ENCODE measurements around the gene UBE3C.

UBE3C gene

GRCh38 chr7:157111311-157111710 lies 27.4 kb upstream of the UBE3C start:
- Histone ChIP-seq H3K4me1 (ENCODE audit: low read length) (no peaks in the 10 kb centered on the region), H3K36me3 (replicated peaks; ENCODE audit: low read depth, low read length) (no peaks in the 10 kb centered on the region), H3K9me3 (ENCODE audit: insufficient read depth, low read length) (no peaks in the 10 kb centered on the region), H3K79me2 (ENCODE audit: low read length) (no peaks in the 10 kb centered on the region), H3K27me3 (ENCODE audit: low read depth, low read length) (no peaks in the 10 kb centered on the region; the same call in 1 of the 2 replicates), H3K27ac (ENCODE audit: low read length) (no peak overlapping the region), H3K4me3 (ENCODE audit: low read length) (no peak overlapping the region), H4K20me1 (ENCODE audit: insufficient read depth, low read length) (no peaks in the 10 kb centered on the region), H2AFZ (ENCODE audit: low read depth, low read length) (no peak overlapping the region), H3K4me2 (ENCODE audit: low read length) (no peak overlapping the region), H3K9ac (ENCODE audit: low read length) (no peak overlapping the region)
- TF ChIP-seq CTCF (IDR thresholded peaks at IDR 0.05; ENCODE audit: low read depth, low read length) = no peak
- TF ChIP-seq EZH2phosphoT487 (IDR thresholded peaks at IDR 0.05; ENCODE audit: low read depth) = no peak

- H3K27me3 ChIP-seq (ENCODE audit: low read depth, low read length) = no peaks in the 10 kb centered on the region; the same call in 1 of the 2 replicates
- H3K27ac ChIP-seq (ENCODE audit: low read length) = no peak overlapping the region
- H3K79me2 ChIP-seq (ENCODE audit: low read length) = no peaks in the 10 kb centered on the region
- no peak overlapping the region for H2AFZ ChIP-seq (ENCODE audit: low read depth, low read length)
- TF ChIP-seq CTCF (IDR thresholded peaks at IDR 0.05; ENCODE audit: low read depth, low read length) (no peak), EZH2phosphoT487 (IDR thresholded peaks at IDR 0.05; ENCODE audit: low read depth) (no peak)
- H4K20me1 ChIP-seq (ENCODE audit: insufficient read depth, low read length) = no peaks in the 10 kb centered on the region
- H3K9ac ChIP-seq (ENCODE audit: low read length) = no peak overlapping the region
- no peaks in the 10 kb centered on the region for H3K4me1 ChIP-seq (ENCODE audit: low read length)
- H3K36me3 ChIP-seq (replicated peaks; ENCODE audit: low read depth, low read length) = no peaks in the 10 kb centered on the region
- no peak overlapping the region for H3K4me2 ChIP-seq (ENCODE audit: low read length)
- no peak overlapping the region for H3K4me3 ChIP-seq (ENCODE audit: low read length)
- H3K9me3 ChIP-seq (ENCODE audit: insufficient read depth, low read length) = peaks cover under 1% of the 10 kb centered on the region; the same call in 1 of the 2 replicates
Observed at GRCh38 chr7:157112706-157113105, 26.0 kb upstream of the UBE3C start.

DNA sequence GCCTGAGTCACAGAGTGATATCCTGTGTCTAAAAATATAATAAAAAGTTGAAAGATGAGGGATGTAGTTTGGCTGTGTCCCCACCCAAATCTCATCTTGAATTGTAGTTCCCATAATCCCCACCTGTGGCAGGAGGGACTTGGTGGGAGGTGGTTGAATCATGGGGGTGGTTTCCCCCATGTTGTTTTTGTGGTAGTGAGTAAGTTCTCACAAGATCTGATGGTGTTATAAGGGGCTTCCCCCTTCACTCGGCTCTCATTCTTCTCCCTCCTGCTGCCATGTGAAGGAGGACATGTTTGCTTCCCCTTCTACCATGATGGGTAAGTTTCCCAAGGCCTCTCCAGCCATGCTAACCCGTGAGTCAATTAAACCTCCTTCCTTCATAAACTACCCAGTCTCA lies 25.1 kb upstream of the UBE3C start:
- Histone ChIP-seq H3K4me2 (ENCODE audit: low read length) (no peak overlapping the region), H3K9me3 (ENCODE audit: insufficient read depth, low read length) (peaks cover 5% of the 10 kb centered on the region; the same call in 1 of the 2 replicates), H2AFZ (ENCODE audit: low read depth, low read length) (no peak overlapping the region), H3K27ac (ENCODE audit: low read length) (no peak overlapping the region), H3K4me3 (ENCODE audit: low read length) (no peak overlapping the region), H4K20me1 (ENCODE audit: insufficient read depth, low read length) (no peaks in the 10 kb centered on the region), H3K79me2 (ENCODE audit: low read length) (no peaks in the 10 kb centered on the region), H3K9ac (ENCODE audit: low read length) (no peak overlapping the region), H3K36me3 (replicated peaks; ENCODE audit: low read depth, low read length) (no peaks in the 10 kb centered on the region), H3K4me1 (ENCODE audit: low read length) (no peaks in the 10 kb centered on the region), H3K27me3 (ENCODE audit: low read depth, low read length) (no peaks in the 10 kb centered on the region; the same call in 1 of the 2 replicates)
- no peak for TF ChIP-seq EZH2phosphoT487 (IDR thresholded peaks at IDR 0.05; ENCODE audit: low read depth)
- no peak for TF ChIP-seq CTCF (IDR thresholded peaks at IDR 0.05; ENCODE audit: low read depth, low read length)

- no peaks in the 10 kb centered on the region; the same call in 1 of the 2 replicates for H3K27me3 ChIP-seq (ENCODE audit: low read depth, low read length)
- H3K4me1 ChIP-seq (ENCODE audit: low read length) = no peaks in the 10 kb centered on the region
- peaks cover 5% of the 10 kb centered on the region; the same call in 1 of the 2 replicates for H3K9me3 ChIP-seq (ENCODE audit: insufficient read depth, low read length)
- H3K9ac ChIP-seq (ENCODE audit: low read length) = no peak overlapping the region
- TF ChIP-seq CTCF (IDR thresholded peaks at IDR 0.05; ENCODE audit: low read depth, low read length) (no peak), EZH2phosphoT487 (IDR thresholded peaks at IDR 0.05; ENCODE audit: low read depth) (no peak)
- no peak overlapping the region for H3K4me2 ChIP-seq (ENCODE audit: low read length)
- no peak overlapping the region for H3K27ac ChIP-seq (ENCODE audit: low read length)
- no peak overlapping the region for H3K4me3 ChIP-seq (ENCODE audit: low read length)
- no peaks in the 10 kb centered on the region for H3K79me2 ChIP-seq (ENCODE audit: low read length)
- H3K36me3 ChIP-seq (replicated peaks; ENCODE audit: low read depth, low read length) = no peaks in the 10 kb centered on the region
- H2AFZ ChIP-seq (ENCODE audit: low read depth, low read length) = no peak overlapping the region
- H4K20me1 ChIP-seq (ENCODE audit: insufficient read depth, low read length) = no peaks in the 10 kb centered on the region
Observed at GRCh38 chr7:157116762-157117161, 22.0 kb upstream of the UBE3C start.
